Ectodermal cell (in vitro differentiated cells): Measurements from ENCODE around the gene RPP14. TPM values are rescaled to one million over a fixed set of nuclear protein-coding genes. Genes with fewer than 3 reads are reported as not detected.
"Not testable (repeated sequence)": the region's sequence is repeated elsewhere in the genome, so short reads cannot be mapped to it uniquely, and the experiment has no call there.

Experiments used
- H3K27ac ChIP-seq: 2 replicates; pipeline ENCODE4 v1.7.0; 2013; ENCODE audit warnings: mild to moderate bottlenecking, low read depth, low read length; ENCODE audit not compliant: insufficient read depth, poor library complexity, severe bottlenecking
- H3K27me3 ChIP-seq: 2 replicates; pipeline ENCODE4 v1.7.0; 2013; ENCODE audit warnings: mild to moderate bottlenecking, low read length; ENCODE audit not compliant: insufficient read depth, control insufficient read depth, poor library complexity, severe bottlenecking
- H3K36me3 ChIP-seq: one replicate; pipeline ENCODE4 v1.7.0; 2013; ENCODE audit warnings: low read length; ENCODE audit not compliant: control insufficient read depth, insufficient read depth
- H3K4me1 ChIP-seq: one replicate; pipeline ENCODE4 v1.7.0; 2013; ENCODE audit warnings: low read length; ENCODE audit not compliant: control insufficient read depth, insufficient read depth
- H3K4me3 ChIP-seq: 2 replicates; pipeline ENCODE4 v1.7.0; 2013; ENCODE audit warnings: low read depth, low read length, control low read depth; ENCODE audit not compliant: insufficient read depth
- H3K9me3 ChIP-seq: 2 replicates; pipeline ENCODE4 v1.7.0; 2013; ENCODE audit warnings: mild to moderate bottlenecking, low read length, moderate library complexity; ENCODE audit not compliant: control insufficient read depth
- WGBS, 2 experiments: methylation state at CpG; one replicate each; pipeline ENCODE4 v1.1.7; 2013; ENCODE audit warnings: missing lambda C conversion rate in 2 of 2; 5-methylcytosine and 5-hydroxymethylcytosine counted together
- polyA plus RNA-seq, 4 experiments: library from polyadenylated mRNA; stranded (reverse); fragments of 50-300 nt; gene quantifications; one replicate each; pipeline ENCODE4 v1.2.3, GENCODE V29; 2013

RPP14 gene
- polyA plus RNA-seq (2013, experiment 1 of 4) = 19.8 TPM
- polyA plus RNA-seq (2013, experiment 2 of 4) = 24.0 TPM
- polyA plus RNA-seq (2013, experiment 3 of 4) = 14.5 TPM
- 15.6 TPM for polyA plus RNA-seq (2013, experiment 4 of 4)

GRCh38 chr3:58305882-58306711 lies at the start of gene RPP14, which contains the start of gene HTD2:
Gene RPP14 (plus strand): TSS chr3:58306245. CDS start chr3:58310330, 4,085 bp downstream.
Gene HTD2 (plus strand): TSS chr3:58306520. CDS start chr3:58317614, 11,094 bp downstream.
- peak within 1 kb of the TSS; percentile 87 for H3K27ac ChIP-seq
- 7 to 8% methylated on average over 71 of the region's 71 CpGs for WGBS, 2 experiments
- H3K4me3 ChIP-seq = peak within 1 kb of the TSS; percentile 86
- peaks cover 3% of the 10 kb centered on the region for H3K36me3 ChIP-seq
- no peaks in the 10 kb centered on the region for H3K9me3 ChIP-seq
- H3K4me1 ChIP-seq = peaks cover 4% of the 10 kb centered on the region
- H3K27me3 ChIP-seq = peaks cover 10% of the 10 kb centered on the region

- Histone ChIP-seq H3K27me3 (no peaks in the 10 kb centered on the region), H3K27ac (no peak overlapping the region), H3K36me3 (no peaks in the 10 kb centered on the region), H3K4me1 (peaks cover 17% of the 10 kb centered on the region), H3K9me3 (no peaks in the 10 kb centered on the region), H3K4me3 (no peak overlapping the region)
- 88 to 96% methylated on average over 4 of the region's 4 CpGs for WGBS, 2 experiments
Measured at GRCh38 chr3:58256511-58256910, 49.5 kb upstream of the RPP14 start.

GRCh38 chr3:58258392-58259055 lies 47.5 kb upstream of the RPP14 start:
- Histone ChIP-seq H3K27ac (peak overlapping the region; percentile 78), H3K9me3 (no peaks in the 10 kb centered on the region), H3K4me1 (peaks cover 17% of the 10 kb centered on the region), H3K27me3 (no peaks in the 10 kb centered on the region), H3K36me3 (no peaks in the 10 kb centered on the region), H3K4me3 (no peak overlapping the region)
- WGBS, 2 experiments = 74 to 76% methylated on average over 10 of the region's 10 CpGs

- H3K27ac ChIP-seq = no peak overlapping the region
- H3K4me3 ChIP-seq = no peak overlapping the region
- no peaks in the 10 kb centered on the region for H3K9me3 ChIP-seq
- peaks cover 17% of the 10 kb centered on the region for H3K4me1 ChIP-seq
- no peaks in the 10 kb centered on the region for H3K27me3 ChIP-seq
- 88 to 91% methylated on average over 6 of the region's 6 CpGs for WGBS, 2 experiments
- H3K36me3 ChIP-seq = no peaks in the 10 kb centered on the region
Measured at GRCh38 chr3:58260261-58260731, 45.7 kb upstream of the RPP14 start.

GRCh38 chr3:58260733-58261132 lies 45.3 kb upstream of the RPP14 start:
- no peak overlapping the region for H3K4me3 ChIP-seq
- 95 to 96% methylated on average over 6 of the region's 6 CpGs for WGBS, 2 experiments
- H3K27ac ChIP-seq = no peak overlapping the region
- no peaks in the 10 kb centered on the region for H3K27me3 ChIP-seq
- H3K9me3 ChIP-seq = no peaks in the 10 kb centered on the region
- no peaks in the 10 kb centered on the region for H3K36me3 ChIP-seq
- H3K4me1 ChIP-seq = peaks cover 17% of the 10 kb centered on the region

GRCh38 chr3:58261954-58262666 lies 43.9 kb upstream of the RPP14 start:
- no peak overlapping the region for H3K27ac ChIP-seq

GRCh38 chr3:58266577-58266976 lies 39.5 kb upstream of the RPP14 start:
- Histone ChIP-seq H3K36me3 (no peaks in the 10 kb centered on the region), H3K9me3 (no peaks in the 10 kb centered on the region), H3K27me3 (no peaks in the 10 kb centered on the region), H3K4me3 (no peak overlapping the region), H3K27ac (no peak overlapping the region), H3K4me1 (no peaks in the 10 kb centered on the region)
- 100% methylated on average over 1 of the region's 1 CpG; no CpG with 5 or more reads in 1 of the 2 experiments for WGBS, 2 experiments

More at GRCh38 chr3:58261954-58262666, 43.9 kb upstream of the RPP14 start:
- Histone ChIP-seq H3K4me1 (peaks cover 17% of the 10 kb centered on the region), H3K4me3 (no peak overlapping the region), H3K9me3 (no peaks in the 10 kb centered on the region), H3K27me3 (no peaks in the 10 kb centered on the region), H3K36me3 (no peaks in the 10 kb centered on the region)
- WGBS, 2 experiments = 88 to 90% methylated on average over 3 of the region's 3 CpGs

GRCh38 chr3:58267543-58267942 lies 38.5 kb upstream of the RPP14 start:
- 85 to 90% methylated on average over 1 of the region's 1 CpG for WGBS, 2 experiments
- H3K4me1 ChIP-seq, H3K27ac ChIP-seq, H3K27me3 ChIP-seq, H3K4me3 ChIP-seq, H3K9me3 ChIP-seq, H3K36me3 ChIP-seq: not testable (repeated sequence)

- Histone ChIP-seq H3K27me3 (no peaks in the 10 kb centered on the region), H3K4me1 (no peaks in the 10 kb centered on the region), H3K9me3 (no peaks in the 10 kb centered on the region), H3K4me3 (no peak overlapping the region), H3K36me3 (no peaks in the 10 kb centered on the region), H3K27ac (no peak overlapping the region)
- WGBS, 2 experiments = 86 to 94% methylated on average over 2 of the region's 2 CpGs
Measured at GRCh38 chr3:58269356-58269755, 36.7 kb upstream of the RPP14 start.
